ENCODE results near the gene PSMB1.
"Not testable (repeated sequence)": the region's sequence is repeated elsewhere in the genome, so short reads cannot be mapped to it uniquely, and the experiment has no call there.

Gene PSMB1

GRCh38 chr6:170502733-170503413, 50.2 kb downstream of the PSMB1 start:
- not testable (repeated sequence) for DNase-seq (ENCODE audit: low read depth in 2 of 2)

- not testable (repeated sequence) for DNase-seq (ENCODE audit: low read depth in 2 of 2)
These were observed 50.8 kb downstream of the PSMB1 start for GRCh38 chr6:170502268-170502667.

GRCh38 chr6:170500955-170501590, 52.0 kb downstream of the PSMB1 start:
- no peak for DNase-seq (ENCODE audit: low read depth in 2 of 2)

- no peak for DNase-seq (ENCODE audit: low read depth in 2 of 2)
These were observed 55.2 kb downstream of the PSMB1 start for GRCh38 chr6:170497841-170498301.

- no peak for DNase-seq (ENCODE audit: low read depth in 2 of 2)
These were observed 59.8 kb downstream of the PSMB1 start for GRCh38 chr6:170493354-170493753.

GRCh38 chr6:170490259-170490658, 62.8 kb downstream of the PSMB1 start:
- DNase-seq (ENCODE audit: low read depth in 2 of 2) = no peak

- no peak for DNase-seq (ENCODE audit: low read depth in 2 of 2)
These were observed 63.3 kb downstream of the PSMB1 start for GRCh38 chr6:170489836-170490235.

- no peak for DNase-seq (ENCODE audit: low read depth in 2 of 2)
These were observed 65.3 kb downstream of the PSMB1 start for GRCh38 chr6:170487707-170488329.

- peak; percentile 3 for DNase-seq (ENCODE audit: low read depth in 2 of 2)
These were observed 67.9 kb downstream of the PSMB1 start for GRCh38 chr6:170485159-170485558.
